DND-41 (cell line): ENCODE data around the gene ATP5F1A.

ENCODE experiments used
- ATAC-seq: fragments of 200-7000 bp; cut with Tn5 transposase; 3 replicates; pipeline ENCODE4 v1.9.1; 2021; ENCODE audit warnings: low read depth; ENCODE audit not compliant: insufficient read depth
- DNase-seq: peaks from one replicate; pipeline ENCODE4 v3.0.0-alpha.2; 2020
- H2AFZ ChIP-seq: 2 replicates; pipeline ENCODE4 v1.6.0; 2012; ENCODE audit warnings: low read depth, low read length
- H3K27ac ChIP-seq: 2 replicates; pipeline ENCODE4 v1.5.1; 2012; ENCODE audit warnings: low read length, inconsistent platforms
- H3K27me3 ChIP-seq: fragments of 200-600 bp; sonication (generic); 2 replicates; pipeline ENCODE4 v1.6.0; 2012; ENCODE audit warnings: low read length, mild to moderate bottlenecking, inconsistent platforms; ENCODE audit not compliant: insufficient read depth, poor library complexity
- H3K36me3 ChIP-seq: 2 replicates; pipeline ENCODE4 v1.5.1; 2012; ENCODE audit warnings: low read length, inconsistent platforms; ENCODE audit not compliant: insufficient read depth
- H3K4me1 ChIP-seq: 2 replicates; pipeline ENCODE4 v1.5.1; 2012; ENCODE audit warnings: mild to moderate bottlenecking, low read length; ENCODE audit not compliant: insufficient read depth
- H3K4me2 ChIP-seq: 2 replicates; pipeline ENCODE4 v1.6.0; 2012; ENCODE audit warnings: mild to moderate bottlenecking, moderate library complexity, low read length, inconsistent platforms; ENCODE audit not compliant: insufficient read depth
- H3K4me3 ChIP-seq, 2 experiments: fragments of 200-600 bp in 1 of 2; shearing (Covaris generic) in 1 of 2; 2 replicates each; pipeline ENCODE4 v1.5.1; 2012 to 2016; ENCODE audit warnings: inconsistent platforms in 2 of 2, low read length in 2 of 2, mild to moderate bottlenecking in 2 of 2, low read depth in 1 of 2, moderate library complexity in 1 of 2
- H3K79me2 ChIP-seq: 2 replicates; pipeline ENCODE4 v1.6.0; 2012; ENCODE audit warnings: low read length, inconsistent platforms; ENCODE audit not compliant: insufficient read depth
- H3K9ac ChIP-seq: 2 replicates; pipeline ENCODE4 v1.6.0; 2012; ENCODE audit warnings: low read depth, mild to moderate bottlenecking, inconsistent platforms, low read length, moderate library complexity
- H3K9me3 ChIP-seq: 2 replicates; pipeline ENCODE4 v1.5.1; 2012; ENCODE audit warnings: low read length, moderate library complexity, mild to moderate bottlenecking, inconsistent platforms; ENCODE audit not compliant: insufficient read depth, severe bottlenecking
- H4K20me1 ChIP-seq: 2 replicates; pipeline ENCODE4 v1.6.0; 2012; ENCODE audit warnings: low read length; ENCODE audit not compliant: insufficient read depth
- EZH2 ChIP-seq: IDR thresholded peaks from 3 replicates; pipeline ENCODE4 v1.6.1; 2012; ENCODE audit warnings: borderline replicate concordance, low read depth, mild to moderate bottlenecking, moderate library complexity, low read length, inconsistent platforms; ENCODE audit not compliant: severe bottlenecking
- TF ChIP-seq, protein P1 (sequence below): IDR thresholded peaks from 2 replicates; pipeline ENCODE4 v1.5.1; 2012; ENCODE audit warnings: borderline replicate concordance, low read length, moderate library complexity, mild to moderate bottlenecking; ENCODE audit not compliant: poor library complexity, severe bottlenecking; ENCODE audit errors: extremely low read depth

The ATP5F1A gene

DNA sequence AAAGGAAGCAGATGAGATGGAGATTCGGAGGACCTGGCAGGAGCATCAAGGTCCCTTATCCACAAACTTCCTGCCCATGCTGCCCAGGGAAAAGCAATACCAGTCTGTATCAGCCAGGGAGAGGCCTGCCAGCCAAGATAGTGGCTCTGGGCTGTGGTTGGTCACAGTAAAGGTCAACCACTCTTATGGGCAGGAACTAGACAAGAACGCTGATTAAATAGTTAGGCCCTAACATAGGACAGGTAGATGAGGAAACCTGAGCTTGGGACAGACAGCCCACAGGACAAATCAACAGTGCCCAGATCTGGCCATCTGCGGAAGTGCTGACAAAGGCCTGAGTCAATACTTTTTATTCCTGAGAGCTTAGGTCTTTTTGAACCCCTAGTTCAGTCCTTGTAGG is 36.7 kb downstream of the ATP5F1A start:
- DNase-seq (no peak), ATAC-seq (no peak)
- H3K36me3 ChIP-seq, result no peaks in the 10 kb centered on the region
- no peak overlapping the region for H3K9ac ChIP-seq
- TF ChIP-seq, protein P1, sequence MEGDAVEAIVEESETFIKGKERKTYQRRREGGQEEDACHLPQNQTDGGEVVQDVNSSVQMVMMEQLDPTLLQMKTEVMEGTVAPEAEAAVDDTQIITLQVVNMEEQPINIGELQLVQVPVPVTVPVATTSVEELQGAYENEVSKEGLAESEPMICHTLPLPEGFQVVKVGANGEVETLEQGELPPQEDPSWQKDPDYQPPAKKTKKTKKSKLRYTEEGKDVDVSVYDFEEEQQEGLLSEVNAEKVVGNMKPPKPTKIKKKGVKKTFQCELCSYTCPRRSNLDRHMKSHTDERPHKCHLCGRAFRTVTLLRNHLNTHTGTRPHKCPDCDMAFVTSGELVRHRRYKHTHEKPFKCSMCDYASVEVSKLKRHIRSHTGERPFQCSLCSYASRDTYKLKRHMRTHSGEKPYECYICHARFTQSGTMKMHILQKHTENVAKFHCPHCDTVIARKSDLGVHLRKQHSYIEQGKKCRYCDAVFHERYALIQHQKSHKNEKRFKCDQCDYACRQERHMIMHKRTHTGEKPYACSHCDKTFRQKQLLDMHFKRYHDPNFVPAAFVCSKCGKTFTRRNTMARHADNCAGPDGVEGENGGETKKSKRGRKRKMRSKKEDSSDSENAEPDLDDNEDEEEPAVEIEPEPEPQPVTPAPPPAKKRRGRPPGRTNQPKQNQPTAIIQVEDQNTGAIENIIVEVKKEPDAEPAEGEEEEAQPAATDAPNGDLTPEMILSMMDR, result no peak
- TF ChIP-seq EZH2, result no peak
- no peaks in the 10 kb centered on the region for H3K27me3 ChIP-seq
- H3K79me2 ChIP-seq, result no peaks in the 10 kb centered on the region
- H3K9me3 ChIP-seq, result no peaks in the 10 kb centered on the region
- H3K27ac ChIP-seq, result no peak overlapping the region
- peaks cover 7% of the 10 kb centered on the region for H3K4me1 ChIP-seq
- H4K20me1 ChIP-seq, result no peaks in the 10 kb centered on the region
- no peak overlapping the region for H3K4me2 ChIP-seq
- H2AFZ ChIP-seq, result no peak overlapping the region
- H3K4me3 ChIP-seq, result no peak overlapping the region

DNA sequence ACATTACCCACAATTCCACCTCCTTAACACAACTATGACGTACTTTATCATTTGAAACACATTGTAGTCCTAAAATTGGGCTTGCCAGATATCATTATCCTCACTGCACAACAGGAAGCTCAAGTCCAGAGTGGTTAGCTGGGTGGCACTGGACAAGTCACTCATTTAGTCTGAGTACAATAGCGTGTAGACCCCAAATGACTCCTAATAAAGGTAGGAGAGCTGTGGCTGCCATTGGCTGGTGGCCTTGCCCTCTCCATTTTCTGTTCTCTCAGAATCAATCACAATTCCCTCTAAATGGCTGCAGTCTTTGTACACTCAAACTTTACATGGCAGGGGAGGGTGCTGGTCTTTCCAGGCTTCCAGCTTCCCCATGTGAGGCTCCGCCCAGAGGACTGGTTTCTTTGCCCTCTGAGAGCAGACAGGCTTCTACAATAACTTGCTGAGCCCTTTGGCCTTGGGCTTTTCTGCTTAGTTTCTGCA is 37.7 kb downstream of the ATP5F1A start:
- no peaks in the 10 kb centered on the region for H3K79me2 ChIP-seq
- no peaks in the 10 kb centered on the region for H3K9me3 ChIP-seq
- H3K27me3 ChIP-seq, result no peaks in the 10 kb centered on the region
- DNase-seq (no peak), ATAC-seq (no peak)
- no peak overlapping the region for H3K4me2 ChIP-seq
- no peak overlapping the region for H3K9ac ChIP-seq
- TF ChIP-seq, protein P1, result no peak
- no peak for TF ChIP-seq EZH2
- no peak overlapping the region for H3K4me3 ChIP-seq
- H4K20me1 ChIP-seq, result no peaks in the 10 kb centered on the region
- H3K4me1 ChIP-seq, result peaks cover 17% of the 10 kb centered on the region
- no peak overlapping the region for H2AFZ ChIP-seq
- no peak overlapping the region for H3K27ac ChIP-seq
- no peaks in the 10 kb centered on the region for H3K36me3 ChIP-seq

DNA sequence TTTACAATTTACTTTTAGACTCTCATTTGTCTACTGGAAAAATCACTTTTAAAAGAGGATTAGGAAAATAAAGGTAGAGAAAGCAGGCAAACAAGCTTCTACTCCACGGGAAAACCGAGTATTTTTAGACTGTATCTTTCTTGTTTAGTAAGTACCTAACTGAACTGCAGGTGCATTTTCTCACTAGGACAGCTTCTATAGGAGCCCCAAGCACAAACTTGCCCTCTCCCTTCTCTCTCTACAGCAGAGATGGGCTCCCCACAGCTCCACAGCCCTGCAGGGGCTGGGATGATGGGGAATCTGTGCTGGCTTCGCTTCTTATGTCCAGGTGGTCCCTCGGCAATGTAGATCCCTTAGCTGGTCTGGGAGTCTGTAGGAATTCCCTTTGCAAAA is 42.3 kb downstream of the ATP5F1A start:
- TF ChIP-seq EZH2, result no peak
- TF ChIP-seq, protein P1, result no peak
- no peak for DNase-seq
- peak overlapping the region; percentile 42 for H3K9ac ChIP-seq
- peaks cover 32% of the 10 kb centered on the region for H3K4me1 ChIP-seq
- no peaks in the 10 kb centered on the region for H3K9me3 ChIP-seq
- H4K20me1 ChIP-seq, result no peaks in the 10 kb centered on the region
- no peaks in the 10 kb centered on the region for H3K36me3 ChIP-seq
- peak overlapping the region; percentile 83 for H3K27ac ChIP-seq
- peak; percentile 74 for ATAC-seq
- H2AFZ ChIP-seq, result no peak overlapping the region
- H3K4me3 ChIP-seq, result peak overlapping the region in 1 of 2 experiments; percentile 36; a peak in 2 of 4 replicates
- peak overlapping the region; percentile 50 for H3K4me2 ChIP-seq
- H3K27me3 ChIP-seq, result no peaks in the 10 kb centered on the region
- no peaks in the 10 kb centered on the region for H3K79me2 ChIP-seq
